COLO829 (cell line): ENCODE data around the gene TMEM138.

Source experiments
- DNase-seq: peaks from one replicate; pipeline ENCODE4 v3.0.0; 2012; ENCODE audit warnings: low spot score

TMEM138 gene

DNA sequence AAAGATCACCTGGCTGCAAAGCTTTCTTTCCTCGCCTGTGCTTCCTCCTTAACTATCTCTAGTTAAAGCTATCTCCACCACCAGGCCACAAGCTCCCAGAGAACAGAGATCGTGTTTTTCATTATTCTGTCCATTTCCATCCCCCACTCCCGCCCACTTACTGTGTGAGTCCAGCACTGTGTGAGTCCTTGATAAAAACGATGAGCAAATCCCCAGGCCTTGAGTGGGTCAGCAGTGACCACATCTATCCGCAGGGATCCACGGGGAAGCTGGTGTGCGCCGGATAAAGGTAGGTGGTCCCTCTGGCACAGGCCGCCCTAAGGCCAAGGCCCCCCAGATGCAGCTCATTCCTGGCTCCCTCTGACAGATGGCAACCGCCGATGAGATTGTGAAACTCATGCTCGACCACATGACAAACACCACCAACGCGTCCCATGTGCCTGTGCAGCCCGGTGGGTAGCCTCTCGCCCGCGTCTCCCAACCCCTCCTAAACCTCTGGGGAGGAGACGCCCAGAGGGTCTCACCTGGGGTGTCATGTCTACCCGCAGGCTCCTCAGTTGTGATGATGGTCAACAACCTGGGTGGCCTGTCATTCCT is 19.9 kb upstream of the TMEM138 start:
- no peak for DNase-seq

DNA sequence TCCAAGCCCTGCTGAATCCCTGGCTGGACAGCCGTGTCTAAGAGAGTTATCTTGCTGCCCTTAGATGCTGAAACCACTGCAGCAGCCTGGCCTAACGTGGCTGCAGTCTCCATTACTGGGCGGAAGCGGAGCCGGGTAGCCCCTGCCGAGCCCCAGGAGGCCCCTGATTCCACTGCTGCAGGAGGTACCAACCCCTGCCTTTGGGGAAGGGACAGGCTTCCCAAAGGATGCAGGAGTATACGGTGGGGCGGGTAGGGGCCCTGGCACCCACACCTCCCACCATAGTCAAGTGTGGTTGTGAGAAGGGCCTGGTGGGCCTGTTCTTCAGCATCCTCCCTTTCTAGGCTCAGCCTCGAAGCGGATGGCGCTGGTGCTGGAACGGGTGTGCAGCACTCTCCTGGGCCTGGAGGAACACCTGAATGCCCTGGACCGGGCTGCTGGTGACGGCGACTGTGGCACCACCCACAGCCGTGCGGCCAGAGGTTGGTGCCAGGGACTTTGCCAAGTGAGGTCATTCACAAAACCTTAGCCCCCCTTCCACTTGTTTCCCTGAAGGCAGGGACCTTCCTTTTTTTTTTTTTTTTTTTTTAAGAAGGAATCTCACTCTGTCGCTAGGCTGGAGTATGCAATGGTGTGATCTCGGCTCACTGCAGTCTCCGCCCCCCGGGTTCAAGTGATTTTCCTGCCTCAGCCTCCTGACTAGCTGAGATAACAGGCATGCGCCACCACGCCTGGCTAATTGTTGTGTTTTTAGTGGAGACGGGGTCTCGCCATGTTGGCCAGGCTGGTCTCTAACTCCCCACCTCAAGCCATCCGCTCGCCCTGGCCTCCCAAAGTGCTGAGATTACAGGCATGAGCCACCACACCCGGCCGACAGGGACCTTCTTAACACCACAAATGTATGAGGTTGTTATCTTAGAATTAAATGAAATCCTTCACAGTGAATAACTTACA is 18.1 kb upstream of the TMEM138 start:
- no peak for DNase-seq

DNA sequence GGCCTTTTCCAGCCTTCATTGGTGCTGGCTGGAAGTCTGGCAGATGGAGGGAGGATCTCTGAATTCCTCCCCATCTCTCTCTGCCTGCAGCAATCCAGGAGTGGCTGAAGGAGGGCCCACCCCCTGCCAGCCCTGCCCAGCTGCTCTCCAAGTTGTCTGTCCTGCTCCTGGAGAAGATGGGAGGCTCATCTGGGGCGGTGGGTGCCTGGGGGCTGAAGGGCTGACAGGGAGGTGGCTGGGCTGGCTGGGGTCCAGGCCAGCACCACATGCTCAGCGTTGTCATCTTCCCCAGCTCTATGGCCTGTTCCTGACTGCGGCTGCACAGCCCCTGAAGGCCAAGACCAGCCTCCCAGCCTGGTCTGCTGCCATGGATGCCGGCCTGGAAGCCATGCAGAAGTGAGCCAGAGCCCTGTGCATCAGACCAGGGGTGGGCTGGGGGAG is 17.0 kb upstream of the TMEM138 start:
- no peak for DNase-seq

DNA sequence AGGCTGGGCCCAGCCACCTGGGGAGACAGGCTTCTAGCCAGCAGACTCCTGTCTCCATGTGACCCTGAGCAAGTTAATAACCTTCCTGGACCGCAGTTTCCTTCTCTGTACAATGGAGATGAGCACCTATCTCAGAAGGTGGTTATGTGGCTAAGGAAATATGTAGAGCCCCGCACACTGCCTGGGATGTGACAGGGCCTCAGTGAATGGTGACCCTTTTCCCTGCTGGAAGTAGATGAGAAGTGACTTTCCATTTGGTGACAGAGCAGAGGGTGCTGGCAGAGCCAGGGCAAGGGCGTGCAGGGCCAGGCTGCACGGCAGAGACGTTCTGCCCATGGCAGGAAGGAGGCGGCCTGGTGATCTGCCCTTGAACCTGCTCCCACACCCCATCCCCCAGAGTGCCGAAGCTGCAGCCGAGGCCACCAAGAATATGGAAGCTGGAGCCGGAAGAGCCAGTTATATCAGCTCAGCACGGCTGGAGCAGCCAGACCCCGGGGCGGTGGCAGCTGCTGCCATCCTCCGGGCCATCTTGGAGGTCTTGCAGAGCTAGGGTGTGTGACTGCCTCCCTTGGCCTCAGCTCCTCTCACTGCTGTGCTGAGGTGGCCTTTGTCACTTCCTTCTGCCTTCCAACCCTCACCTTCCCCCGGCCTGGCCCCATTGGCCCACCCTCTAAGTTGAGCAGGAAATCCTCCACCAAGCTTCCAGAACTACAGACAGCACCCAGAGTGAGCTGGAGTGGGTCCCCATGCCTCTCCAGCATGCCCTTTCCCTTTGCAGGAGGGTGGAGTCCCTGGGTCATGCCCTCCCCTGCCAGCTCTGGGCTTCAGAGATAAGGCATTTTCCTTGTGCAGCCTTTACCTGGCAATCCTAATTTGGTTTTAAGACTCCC is 16.0 kb upstream of the TMEM138 start:
- DNase-seq: no peak

DNA sequence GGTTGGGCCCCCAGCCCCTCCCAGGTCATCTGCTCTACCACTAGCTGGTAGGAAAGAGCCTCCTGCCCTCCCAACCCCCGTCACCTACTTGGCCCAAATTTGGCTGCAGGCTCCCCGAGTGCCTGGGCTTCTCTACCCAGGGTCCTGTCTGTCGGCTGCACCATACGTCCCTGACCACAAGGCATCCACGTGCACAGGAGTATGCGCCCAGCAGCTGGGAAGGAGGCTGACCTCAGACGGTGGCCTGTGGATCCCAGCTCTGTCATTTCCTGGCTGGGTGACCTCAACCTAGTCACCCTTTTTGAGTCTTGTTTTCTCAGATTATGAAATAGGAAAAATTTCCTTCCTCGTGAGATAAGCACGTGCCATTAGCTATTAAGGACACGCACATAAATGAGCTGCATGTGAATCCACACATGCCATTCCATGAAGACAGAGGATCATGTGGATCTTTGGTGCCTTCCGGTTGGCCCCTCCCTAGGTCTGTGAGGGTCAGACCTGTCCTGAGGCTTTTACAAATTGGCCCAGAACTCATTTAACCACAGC is 14.2 kb upstream of the TMEM138 start:
- DNase-seq: no peak

DNA sequence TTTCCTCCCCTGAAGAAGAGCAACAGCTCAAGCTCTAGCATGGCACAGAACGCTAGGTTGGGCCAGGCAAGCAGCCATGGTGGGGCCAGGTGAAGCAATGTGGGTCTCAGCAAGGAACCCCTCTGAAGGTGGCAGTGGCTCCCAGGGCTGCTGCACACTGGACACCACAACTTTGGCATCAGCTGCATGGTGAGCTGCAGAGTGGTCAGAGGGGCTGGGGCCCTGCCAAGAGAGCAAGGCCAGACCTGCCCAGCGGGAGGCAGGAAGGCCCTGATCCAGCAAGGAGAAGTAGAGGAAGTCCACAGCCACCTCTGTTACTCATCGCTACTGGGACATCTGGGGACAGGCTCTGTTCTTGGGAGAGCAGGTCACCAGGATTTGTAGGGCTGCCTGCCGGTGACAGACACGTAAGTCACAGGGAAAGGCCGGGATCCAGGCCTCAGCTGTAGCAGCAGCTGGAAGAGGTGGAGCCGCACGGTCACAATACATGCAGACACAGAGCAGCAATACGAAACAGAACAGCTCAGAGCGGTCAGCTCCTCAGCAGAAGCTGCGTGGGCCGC is 12.9 kb upstream of the TMEM138 start:
- DNase-seq: no peak

DNA sequence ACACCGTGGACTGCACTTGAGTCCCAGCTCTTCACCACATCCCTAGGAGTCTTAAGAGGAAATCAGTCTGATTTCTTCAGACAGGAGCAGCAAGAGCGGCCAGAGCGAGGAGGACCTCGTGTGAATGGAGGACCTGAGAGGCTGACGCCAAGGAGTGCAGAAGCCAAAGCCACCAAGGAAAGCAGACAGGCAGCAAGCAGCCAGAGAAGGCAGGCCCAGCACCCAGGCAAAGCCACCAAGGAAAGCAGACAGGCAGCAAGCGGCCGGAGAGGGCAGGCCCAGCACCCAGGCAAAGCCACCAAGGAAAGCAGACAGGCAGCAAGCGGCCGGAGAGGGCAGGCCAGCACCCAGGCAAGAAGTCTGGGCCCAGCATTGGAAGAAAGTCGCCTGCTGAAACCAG is 12.3 kb upstream of the TMEM138 start:
- DNase-seq: no peak

DNA sequence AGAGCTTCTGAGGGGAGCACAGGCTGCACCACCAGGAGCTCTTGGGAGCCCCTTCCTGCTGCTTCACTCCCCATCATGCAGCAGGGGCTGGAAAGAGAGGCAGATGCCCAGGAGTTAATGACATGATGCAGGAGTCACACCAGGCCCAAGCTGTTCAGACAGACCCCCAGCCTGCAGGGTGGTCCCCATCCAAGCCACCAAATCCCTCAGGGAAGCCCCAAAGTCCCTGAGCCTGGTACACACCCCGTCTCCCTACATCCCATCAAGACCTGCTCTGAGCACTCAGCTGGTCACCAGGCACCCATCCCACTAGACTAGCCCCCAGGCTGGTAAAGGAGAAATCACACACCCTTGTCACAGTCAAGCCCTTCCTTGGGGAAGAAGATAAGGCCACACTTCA is 11.8 kb upstream of the TMEM138 start:
- no peak for DNase-seq

DNA sequence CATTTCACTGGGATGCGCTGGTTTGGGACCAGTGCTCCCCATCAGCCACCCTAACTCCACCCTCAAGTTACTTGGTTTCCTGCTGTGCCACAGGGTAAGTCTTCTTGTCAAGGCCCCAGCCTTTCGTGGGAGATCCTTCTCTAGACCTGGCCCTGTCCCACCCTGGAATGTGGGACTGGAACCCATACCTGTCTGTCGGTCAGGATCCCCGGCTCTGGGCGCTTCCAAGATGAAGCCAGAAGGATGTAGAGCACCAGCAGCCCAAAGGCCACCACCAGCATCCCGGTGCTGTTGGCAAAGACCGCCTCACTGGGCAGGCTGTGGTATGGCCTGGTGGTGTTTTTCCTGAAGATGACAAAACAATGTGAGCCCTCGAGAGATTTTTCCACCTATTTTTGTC is 11.4 kb upstream of the TMEM138 start:
- no peak for DNase-seq

DNA sequence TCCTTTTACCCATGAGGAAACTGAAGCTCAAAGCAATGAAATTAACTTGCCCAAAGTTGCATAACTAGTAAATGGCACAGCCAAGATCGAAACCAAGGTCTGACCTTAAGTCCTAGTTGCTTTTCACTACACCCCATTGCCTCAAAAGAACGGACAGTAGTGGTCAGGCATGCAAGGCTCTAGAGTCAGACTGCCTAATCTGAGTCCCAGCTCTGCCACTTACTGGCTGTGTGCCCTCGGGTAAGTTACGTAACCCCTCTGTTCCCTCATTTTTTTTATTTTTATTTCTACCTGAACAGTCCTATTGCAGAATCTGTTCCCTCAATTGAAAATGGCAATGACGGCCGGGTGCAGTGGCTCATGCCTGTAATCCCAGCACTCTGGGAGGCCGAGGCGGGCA is 10.1 kb upstream of the TMEM138 start:
- no peak for DNase-seq

DNA sequence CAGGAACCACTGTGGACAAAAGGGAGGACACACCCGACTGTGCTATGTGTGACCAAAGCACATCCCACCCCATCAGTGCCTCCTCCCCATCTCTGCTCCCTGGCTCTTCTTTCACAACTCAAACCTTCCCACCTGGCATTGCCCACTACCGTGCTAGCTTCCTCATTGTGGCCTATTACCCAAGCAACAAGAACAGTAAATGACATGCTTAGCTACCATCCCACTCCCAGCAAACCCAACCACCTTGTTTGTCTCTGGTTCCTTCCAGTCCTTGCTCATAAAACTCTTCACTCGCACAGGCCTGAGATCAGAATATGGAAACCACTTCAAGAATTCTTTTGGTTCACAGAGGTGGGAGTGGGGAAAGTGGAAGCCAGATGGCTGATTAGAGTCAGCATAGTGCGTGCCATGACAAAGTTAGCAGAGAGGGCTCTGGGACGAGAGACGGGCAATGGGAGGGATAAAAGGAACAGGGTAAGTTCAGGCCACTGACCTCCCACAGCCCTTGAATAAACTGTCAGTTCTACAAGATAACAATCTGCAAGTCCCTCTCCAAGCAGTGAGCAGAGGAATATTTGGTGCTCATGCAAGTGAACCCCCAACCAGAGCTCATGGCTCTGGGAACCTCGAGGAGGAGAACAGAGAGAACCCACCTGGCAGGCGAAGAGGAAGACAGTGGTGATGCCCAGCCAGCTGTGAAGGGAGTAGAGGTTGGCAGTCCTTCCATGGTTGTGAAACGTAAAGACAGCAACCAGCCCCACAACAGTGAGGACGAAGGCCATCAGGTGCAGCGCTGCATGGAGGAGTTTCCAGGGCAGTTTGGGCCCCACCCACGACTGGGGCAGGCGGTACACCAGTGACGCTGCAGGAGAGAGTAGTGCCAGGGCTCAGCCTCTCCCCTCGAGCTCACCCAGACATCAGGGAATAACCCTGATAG is 8.8 kb upstream of the TMEM138 start:
- DNase-seq: no peak

DNA sequence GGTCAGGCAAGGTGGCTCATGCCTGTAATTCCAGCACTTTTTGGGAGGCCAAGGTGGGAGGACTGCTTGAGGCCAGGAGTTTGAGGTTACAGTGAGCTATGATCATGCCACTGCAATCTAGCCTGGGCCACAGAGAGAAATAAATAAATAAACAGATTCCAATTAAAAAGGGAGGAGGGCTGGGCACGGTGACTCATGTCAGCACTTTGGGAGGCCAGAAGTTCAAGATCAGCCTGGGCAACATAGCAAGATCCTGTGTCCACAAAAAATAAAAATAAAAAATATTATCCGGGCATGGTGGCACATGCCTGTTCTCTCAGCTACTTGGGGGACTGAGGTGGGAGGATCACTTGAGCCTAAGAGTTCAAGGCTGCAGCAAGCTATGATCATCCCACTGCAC is 8.0 kb upstream of the TMEM138 start:
- no peak for DNase-seq

DNA sequence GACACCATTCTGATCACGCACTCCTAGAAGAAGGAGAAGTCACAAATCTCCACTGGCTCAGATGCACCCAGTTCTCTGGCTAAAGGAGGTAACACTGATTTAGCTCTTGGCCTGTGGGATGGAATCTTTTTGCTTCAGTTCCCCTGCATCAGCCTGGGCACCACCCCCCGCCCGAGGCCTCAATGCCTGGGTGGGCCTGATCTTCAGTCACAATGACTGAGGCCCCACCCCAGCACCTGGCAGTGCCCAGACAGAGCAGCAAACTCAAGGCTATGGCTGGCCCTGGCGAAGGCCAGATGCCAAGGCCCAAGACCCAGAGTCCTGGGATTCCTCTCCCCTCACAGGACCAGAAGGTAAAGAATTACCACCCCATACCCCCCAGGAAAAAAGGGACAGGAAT is 5.5 kb upstream of the TMEM138 start:
- no peak for DNase-seq

DNA sequence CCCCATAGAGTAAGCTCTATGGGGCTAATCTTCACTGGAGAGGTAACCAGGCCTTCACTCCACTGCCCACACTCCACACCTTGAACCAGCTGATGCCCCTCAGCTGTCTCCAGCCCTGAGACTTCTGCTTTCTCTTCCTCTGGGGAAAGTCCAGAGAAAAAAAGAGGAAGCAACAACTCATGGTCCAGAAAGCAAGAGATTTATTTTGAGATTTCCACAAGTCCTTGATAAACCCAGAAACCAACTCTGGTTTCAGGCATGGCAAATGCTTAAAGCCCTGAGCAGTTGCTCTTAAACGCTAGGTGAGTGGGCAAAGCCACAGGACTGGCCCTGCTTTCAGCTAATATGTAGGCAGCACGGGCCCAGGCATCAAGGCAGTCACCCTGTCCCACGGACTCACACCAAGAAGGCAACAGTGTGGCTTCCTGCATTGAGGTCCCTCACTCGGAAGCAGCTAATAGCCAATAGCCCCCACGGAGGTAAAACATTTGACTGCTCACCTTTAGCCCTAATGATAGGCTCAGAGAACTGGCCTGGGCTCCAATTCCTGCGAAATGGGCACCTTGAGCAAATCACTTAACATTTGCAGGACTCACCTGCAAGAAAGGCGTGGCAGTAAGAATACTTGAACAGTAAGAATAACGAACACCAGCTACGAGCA is 4.8 kb upstream of the TMEM138 start:
- no peak for DNase-seq

DNA sequence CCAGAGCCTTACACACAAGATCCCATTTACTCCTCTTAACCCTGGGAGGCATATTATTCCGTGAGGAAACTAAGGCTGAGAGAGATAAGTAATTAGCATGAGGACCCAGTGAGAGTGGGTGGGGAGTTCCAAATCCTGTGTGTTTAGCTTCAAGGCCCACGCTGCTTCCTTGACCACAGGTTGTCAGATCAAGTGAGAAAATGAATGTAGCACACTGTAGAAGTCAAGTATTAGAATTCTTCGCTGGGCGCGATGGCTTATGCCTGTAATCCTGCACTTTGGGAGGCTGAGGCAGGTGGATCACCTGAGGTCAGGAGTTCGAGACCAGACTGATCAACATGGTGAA is 4.3 kb upstream of the TMEM138 start:
- no peak for DNase-seq

DNA sequence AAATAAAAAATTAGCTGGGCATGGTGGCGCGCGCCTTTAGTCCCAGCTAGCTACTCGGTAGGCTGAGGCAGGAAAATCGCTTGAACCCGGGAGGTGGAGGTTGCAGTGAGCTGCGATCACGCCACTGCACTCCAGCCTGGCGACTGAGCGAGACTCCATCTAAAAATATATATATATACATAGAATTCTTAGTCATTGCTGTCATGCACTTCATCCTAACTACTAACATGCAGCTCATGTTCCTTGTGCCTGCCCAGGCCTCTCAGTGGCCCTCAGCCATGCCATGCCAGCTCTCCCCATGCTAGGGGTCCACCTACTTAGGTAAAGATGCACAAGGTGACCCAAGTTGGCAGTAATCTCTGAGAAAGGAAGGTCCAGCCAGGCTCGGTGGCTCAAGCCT is 3.6 kb upstream of the TMEM138 start:
- no peak for DNase-seq

DNA sequence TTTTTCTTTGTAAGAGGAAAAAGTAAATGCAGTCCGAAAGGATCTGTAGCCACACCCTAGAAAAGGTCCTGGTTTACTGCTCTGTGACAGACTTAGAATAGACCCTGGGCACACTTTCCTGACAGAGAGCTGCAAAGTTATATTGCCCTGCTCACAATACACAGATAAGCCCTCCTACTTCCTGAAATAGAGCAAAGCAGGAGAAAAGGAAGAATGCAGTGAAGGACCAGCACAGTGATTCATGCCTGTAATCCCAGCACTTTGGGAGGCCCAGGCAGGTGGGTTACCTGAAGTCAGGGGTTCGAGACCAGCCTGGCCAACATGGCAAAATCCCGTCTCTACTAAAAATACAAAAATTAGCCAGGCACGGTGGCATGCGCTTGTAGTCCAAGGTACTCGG is 2.7 kb upstream of the TMEM138 start:
- DNase-seq: no peak

DNA sequence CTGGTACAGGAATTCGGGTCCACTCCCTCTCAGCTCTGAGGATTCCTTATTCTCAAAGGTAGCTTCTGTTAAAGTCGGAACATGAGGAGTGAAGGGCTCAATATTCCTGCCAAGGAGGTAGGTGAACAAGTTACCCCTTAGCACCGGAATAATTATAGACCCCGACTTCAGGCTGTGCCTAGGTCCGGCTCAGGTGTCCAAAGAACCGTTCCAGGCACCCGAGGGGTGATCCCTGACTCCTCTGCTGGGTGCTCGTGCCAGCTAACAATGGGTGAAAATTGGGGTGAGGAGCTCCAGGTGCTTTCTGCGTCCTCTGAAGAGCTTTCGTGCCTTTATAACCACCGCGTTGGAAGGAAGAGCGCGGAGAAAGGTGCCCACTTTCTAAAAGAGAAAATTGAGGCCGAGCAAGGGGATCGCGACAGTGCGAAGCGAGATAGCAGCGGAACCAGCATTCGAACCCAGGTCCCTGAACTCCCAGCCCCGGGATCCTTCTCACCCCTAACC is 885 bp upstream of the TMEM138 start:
- no peak for DNase-seq

DNA sequence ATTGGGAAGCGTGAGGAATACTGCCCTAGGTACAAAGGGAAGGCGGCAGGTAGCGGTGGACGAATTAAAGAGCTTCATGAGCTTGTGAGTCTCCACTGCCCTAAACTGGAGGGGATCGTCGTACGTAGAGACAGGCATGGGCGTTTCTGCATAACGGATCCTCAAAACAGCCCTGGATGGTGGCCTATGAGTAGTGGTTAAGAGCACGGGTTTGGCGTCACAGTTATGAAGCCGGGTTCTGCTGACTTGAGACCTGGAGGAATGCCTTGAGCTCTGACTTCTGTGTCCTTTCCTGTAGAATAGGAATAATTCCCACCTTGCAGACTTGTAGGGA is 335 bp downstream of the TMEM138 start:
- peak; percentile 48 for DNase-seq

DNA sequence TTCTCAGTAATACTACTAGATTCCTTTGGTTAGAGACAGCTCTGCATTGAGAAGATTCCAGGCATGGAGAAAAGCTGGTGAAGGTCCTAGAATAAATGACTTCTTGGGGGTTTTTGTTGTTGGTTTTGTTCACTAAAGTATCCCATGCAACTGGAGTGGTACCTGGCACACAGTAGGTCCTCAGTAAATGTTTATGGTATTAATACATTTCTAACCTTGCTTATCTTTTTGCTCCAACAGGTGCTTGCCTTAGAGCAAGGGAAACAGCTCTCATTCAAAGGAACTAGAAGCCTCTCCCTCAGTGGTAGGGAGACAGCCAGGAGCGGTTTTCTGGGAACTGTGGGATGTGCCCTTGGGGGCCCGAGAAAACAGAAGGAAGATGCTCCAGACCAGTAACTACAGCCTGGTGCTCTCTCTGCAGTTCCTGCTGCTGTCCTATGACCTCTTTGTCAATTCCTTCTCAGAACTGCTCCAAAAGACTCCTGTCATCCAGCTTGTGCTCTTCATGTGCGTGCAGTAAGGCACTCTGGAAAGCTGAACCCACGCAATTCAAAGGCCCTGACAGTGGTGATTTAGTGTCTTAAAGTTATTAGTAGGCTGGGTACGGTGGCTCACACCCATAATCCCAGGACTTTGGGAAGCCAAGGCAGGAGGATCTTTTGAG is 2.0 kb downstream of the TMEM138 start:
- no peak for DNase-seq
